ENCODE data around the gene KIRREL3. TPM values are rescaled to one million over a fixed set of nuclear protein-coding genes. Genes with fewer than 3 reads are reported as not detected.

Gene KIRREL3
- total RNA-seq, 1 donor from 2014 or later: not detected

- no peak for DNase-seq
- Histone ChIP-seq H3K9me3 (no peaks in the 10 kb centered on the region), H3K27me3 (no peaks in the 10 kb centered on the region), H3K36me3 (no peaks in the 10 kb centered on the region), H3K27ac (no peak overlapping the region), H3K4me1 (no peaks in the 10 kb centered on the region), H3K4me3 (no peak overlapping the region)
- intact Hi-C loops (cut with DNase I): no loop called here
- ATAC-seq: no peak
- no peak for TF ChIP-seq CTCF (IDR thresholded peaks at IDR 0.05)
Measured at GRCh38 chr11:126790550-126791081, 210.0 kb downstream of the KIRREL3 start.

DNA sequence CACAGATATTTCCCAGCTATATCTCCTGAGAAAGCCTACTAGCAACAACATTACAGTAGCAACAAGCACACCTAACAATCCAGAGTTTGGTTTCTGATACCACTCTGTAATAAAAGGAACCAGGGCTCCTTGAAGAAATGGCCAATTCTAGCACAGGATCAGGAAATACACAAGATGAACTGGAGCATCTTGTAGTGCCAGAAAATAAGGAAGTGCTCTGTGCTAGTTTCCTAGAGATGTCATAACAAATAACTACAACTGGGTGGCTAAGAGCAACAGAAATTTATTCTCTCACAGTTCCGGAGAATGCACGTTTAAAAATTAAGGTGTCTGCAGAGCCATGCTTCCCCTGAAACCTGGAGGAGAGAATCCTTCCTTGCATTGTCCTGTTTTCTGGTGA is 217.8 kb downstream of the KIRREL3 start:
- H3K4me3 ChIP-seq: no peak overlapping the region
- DNase-seq: no peak
- H3K36me3 ChIP-seq: no peaks in the 10 kb centered on the region
- ATAC-seq: no peak
- no peaks in the 10 kb centered on the region for H3K27me3 ChIP-seq
- intact Hi-C loops (cut with DNase I): no loop called here
- H3K27ac ChIP-seq: no peak overlapping the region
- no peaks in the 10 kb centered on the region for H3K9me3 ChIP-seq
- TF ChIP-seq CTCF (IDR thresholded peaks at IDR 0.05): no peak
- H3K4me1 ChIP-seq: no peaks in the 10 kb centered on the region

- intact Hi-C loops (cut with DNase I): no loop called here
- ATAC-seq: no peak
- Histone ChIP-seq H3K27ac (no peak overlapping the region), H3K27me3 (no peaks in the 10 kb centered on the region), H3K4me3 (no peak overlapping the region), H3K9me3 (no peaks in the 10 kb centered on the region), H3K36me3 (no peaks in the 10 kb centered on the region), H3K4me1 (no peaks in the 10 kb centered on the region)
- TF ChIP-seq CTCF (IDR thresholded peaks at IDR 0.05): no peak
- no peak for DNase-seq
Measured at GRCh38 chr11:126781942-126782341, 218.6 kb downstream of the KIRREL3 start.

- Histone ChIP-seq H3K36me3 (no peaks in the 10 kb centered on the region), H3K4me3 (no peak overlapping the region), H3K9me3 (no peaks in the 10 kb centered on the region), H3K27me3 (no peaks in the 10 kb centered on the region), H3K27ac (no peak overlapping the region), H3K4me1 (no peaks in the 10 kb centered on the region)
- DNase-seq (no peak), ATAC-seq (peak; percentile 86)
- no peak for TF ChIP-seq CTCF (IDR thresholded peaks at IDR 0.05)
- intact Hi-C loops (cut with DNase I): no loop called here
Measured at GRCh38 chr11:126776119-126776518, 224.5 kb downstream of the KIRREL3 start.

GRCh38 chr11:126772267-126772666 is 228.3 kb downstream of the KIRREL3 start:
- TF ChIP-seq CTCF (IDR thresholded peaks at IDR 0.05): no peak
- ATAC-seq: no peak
- H3K4me1 ChIP-seq: no peaks in the 10 kb centered on the region
- H3K4me3 ChIP-seq: no peak overlapping the region
- H3K27ac ChIP-seq: no peak overlapping the region
- intact Hi-C loops (cut with DNase I): no loop called here
- H3K36me3 ChIP-seq: no peaks in the 10 kb centered on the region
- no peak for DNase-seq
- no peaks in the 10 kb centered on the region for H3K27me3 ChIP-seq
- H3K9me3 ChIP-seq: no peaks in the 10 kb centered on the region

- ATAC-seq (no peak), DNase-seq (no peak)
- no peaks in the 10 kb centered on the region for H3K9me3 ChIP-seq
- H3K27ac ChIP-seq: no peak overlapping the region
- H3K4me3 ChIP-seq: no peak overlapping the region
- intact Hi-C loops (cut with DNase I): no loop called here
- TF ChIP-seq CTCF (IDR thresholded peaks at IDR 0.05): no peak
- H3K4me1 ChIP-seq: no peaks in the 10 kb centered on the region
- H3K36me3 ChIP-seq: no peaks in the 10 kb centered on the region
- no peaks in the 10 kb centered on the region for H3K27me3 ChIP-seq
Measured at GRCh38 chr11:126768702-126769101, 231.9 kb downstream of the KIRREL3 start.
